ENCODE results near the gene MPPED2.
"Not testable (repeated sequence)": the region's sequence is repeated elsewhere in the genome, so short reads cannot be mapped to it uniquely, and the experiment has no call there.

Gene MPPED2

GRCh38 chr11:30573951-30574350 is 12.2 kb downstream of the MPPED2 start:
- no peak for DNase-seq

DNA sequence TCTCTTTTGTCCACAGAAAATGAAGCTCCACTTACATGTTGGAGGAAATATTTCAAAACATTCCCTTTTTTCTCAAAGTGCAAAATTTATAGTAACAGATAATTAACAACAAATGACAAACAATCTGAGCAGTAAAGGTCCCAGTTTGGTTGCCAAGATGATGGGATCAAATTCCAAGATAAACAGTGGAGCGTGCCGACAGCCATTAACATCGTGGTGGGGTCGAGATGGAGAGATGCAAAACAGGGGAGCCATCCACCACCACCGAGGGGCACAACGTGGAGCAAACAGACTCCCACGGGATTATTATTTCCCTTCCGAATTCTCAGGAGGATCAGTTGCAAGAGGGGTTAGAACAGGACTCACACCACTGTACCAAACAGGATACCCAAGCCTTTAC is 17.2 kb downstream of the MPPED2 start:
- no peak for DNase-seq

- no peak for DNase-seq
Measured at GRCh38 chr11:30567644-30568043, 18.5 kb downstream of the MPPED2 start.

- DNase-seq: no peak
Measured at GRCh38 chr11:30567120-30567519, 19.0 kb downstream of the MPPED2 start.

GRCh38 chr11:30566482-30566881 is 19.7 kb downstream of the MPPED2 start:
- no peak for DNase-seq

- DNase-seq: no peak
Measured at GRCh38 chr11:30565027-30565426, 21.1 kb downstream of the MPPED2 start.

- DNase-seq: no peak
Measured at GRCh38 chr11:30561691-30562415, 24.3 kb downstream of the MPPED2 start.

DNA sequence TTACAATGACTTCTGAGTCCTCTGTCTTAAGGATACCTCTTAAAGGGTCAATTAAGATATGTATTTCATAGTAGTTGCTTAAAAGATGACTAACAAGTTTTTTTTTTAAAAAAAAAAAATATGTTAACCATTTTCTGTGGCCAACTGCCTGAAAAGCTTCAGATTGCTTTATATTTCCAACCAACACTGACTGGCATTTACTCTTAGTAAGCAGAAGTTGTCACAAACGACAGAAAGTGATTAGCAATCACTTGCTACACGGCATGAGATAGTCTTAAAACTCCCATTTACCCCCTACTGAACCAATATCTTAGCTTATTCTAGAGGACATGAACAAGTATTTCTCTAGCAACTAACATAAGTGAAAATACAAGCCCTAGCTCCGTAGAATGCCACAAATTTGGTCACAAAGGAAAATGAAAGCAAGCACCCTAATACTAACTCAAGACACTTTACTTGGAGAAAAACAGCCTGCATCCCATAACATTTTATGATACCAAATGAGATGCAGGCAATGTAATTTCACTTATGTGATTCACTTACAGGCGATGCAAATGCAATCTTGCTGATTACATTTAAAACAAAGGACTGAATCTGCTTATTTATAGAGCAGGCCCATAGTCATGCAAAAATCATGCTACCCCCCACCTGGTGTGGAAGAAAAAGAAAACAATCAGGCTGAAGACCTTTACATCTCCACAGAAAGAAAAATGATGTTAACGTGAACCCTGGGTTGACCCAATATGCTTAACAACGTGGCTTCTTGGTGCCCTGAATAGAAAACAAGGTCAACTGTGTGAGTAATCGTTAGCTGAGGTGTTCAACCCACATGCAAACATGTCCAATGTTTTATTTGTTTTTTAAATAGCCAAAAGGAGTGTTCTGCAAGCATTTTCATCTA is 25.7 kb downstream of the MPPED2 start:
- no peak for DNase-seq

DNA sequence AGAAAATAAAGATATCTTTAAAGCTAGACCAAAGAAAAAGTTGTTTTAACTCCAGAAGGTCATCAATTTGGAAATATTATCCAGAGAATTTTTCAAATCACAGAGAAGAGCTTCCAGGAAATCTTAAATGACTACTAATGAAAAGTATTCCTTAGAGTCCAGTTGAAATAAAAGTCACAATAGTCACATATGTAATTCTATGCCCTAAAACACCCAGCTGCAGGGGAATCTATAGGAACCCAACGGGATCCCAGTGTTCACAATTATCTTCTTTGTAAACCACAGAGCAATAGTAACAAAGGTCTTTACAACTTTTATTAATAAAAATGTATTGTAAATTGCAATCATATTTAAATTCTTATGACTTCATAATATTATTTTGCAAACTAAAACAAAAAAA is 27.1 kb downstream of the MPPED2 start:
- no peak for DNase-seq

DNA sequence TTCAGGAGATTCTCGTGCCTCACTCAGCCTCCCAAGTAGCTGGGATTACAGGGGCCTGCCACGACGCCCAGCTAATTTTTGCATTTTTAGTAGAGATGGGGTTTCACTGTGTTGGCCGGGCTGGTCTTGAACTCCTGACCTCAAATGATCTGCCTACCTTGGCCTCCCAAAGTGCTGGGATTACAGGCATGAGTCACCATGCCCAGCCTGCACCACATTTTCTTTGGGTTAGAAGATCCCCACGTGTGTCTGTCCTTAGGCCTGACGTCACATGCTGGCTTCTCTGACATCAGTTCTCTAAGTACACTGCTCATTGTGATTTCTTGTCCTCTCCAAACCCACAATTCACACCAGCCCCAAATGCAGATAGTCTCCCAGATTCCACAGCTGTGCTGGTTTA is 31.6 kb downstream of the MPPED2 start:
- DNase-seq: not testable (repeated sequence)

GRCh38 chr11:30553521-30554110 is 32.5 kb downstream of the MPPED2 start:
- DNase-seq: no peak

GRCh38 chr11:30552839-30553238 is 33.3 kb downstream of the MPPED2 start:
- DNase-seq: no peak

GRCh38 chr11:30550022-30550542 is 36.1 kb downstream of the MPPED2 start:
- no peak for DNase-seq

- no peak for DNase-seq
Measured at GRCh38 chr11:30549565-30549964, 36.6 kb downstream of the MPPED2 start.

DNA sequence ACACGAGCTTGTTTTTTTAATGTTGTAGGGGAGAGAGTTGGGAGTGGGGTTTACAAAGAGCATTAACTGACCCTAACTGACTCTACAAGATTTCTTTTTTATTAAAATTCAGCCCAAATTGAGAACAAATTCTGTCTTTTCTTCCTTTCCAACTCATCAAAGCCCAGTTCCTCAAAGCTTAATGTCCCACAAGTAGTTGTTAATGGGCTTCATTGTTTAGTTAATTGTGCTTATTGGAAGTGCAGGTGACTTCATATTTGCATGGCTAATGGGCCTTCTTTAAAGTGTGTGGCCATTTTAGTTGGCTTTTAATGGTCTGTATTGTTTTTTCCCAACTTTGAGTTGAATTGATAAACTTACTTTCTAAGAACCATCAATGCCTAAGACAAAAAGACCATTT is 39.8 kb downstream of the MPPED2 start:
- no peak for DNase-seq

GRCh38 chr11:30545507-30545906 is 40.6 kb downstream of the MPPED2 start:
- DNase-seq: no peak

GRCh38 chr11:30543066-30543465 is 43.1 kb downstream of the MPPED2 start:
- no peak for DNase-seq

GRCh38 chr11:30540781-30541180 is 45.4 kb downstream of the MPPED2 start:
- DNase-seq: no peak

DNA sequence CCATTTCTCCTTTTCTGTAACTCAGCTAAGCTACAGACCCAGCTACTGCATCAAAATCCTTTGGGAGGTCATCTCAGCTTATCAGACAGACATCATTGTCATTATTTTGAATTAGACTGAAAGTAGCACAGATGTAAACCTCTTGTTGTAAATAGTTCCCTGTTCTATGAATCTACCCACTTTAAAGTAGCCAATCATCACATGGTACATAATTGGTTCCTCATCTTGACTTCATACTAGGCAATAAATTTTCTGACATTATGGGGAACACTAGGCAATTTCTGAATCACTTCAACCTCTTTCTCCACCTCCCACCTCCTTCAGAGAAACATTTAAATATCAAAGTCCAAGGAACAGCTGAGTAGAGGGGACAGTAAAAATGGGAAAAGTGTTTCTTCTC is 47.9 kb downstream of the MPPED2 start:
- no peak for DNase-seq

GRCh38 chr11:30535818-30536217 is 50.3 kb downstream of the MPPED2 start:
- DNase-seq: no peak

DNA sequence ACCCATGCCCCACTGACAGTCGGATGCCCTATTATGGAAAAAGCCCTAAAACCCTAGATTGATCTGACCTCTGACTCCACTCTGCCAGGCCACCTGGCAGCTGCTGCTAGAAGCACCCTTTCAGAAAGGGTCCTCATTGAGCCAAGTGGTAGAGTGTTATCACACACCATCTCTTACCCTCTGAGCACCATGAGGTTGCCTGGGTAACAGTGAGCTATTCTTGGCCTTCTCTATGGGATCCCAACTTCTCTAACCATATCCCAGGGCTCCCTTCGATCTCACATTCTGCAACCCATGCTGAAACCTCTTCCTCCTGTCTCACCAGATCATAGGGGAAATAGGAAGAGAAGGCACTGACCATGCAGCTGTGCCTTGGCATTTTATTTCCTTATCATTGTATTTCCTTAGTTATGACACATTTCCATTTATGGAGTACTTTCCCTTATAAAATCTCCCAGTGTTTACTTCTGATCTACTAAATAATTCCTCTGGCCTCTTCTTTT is 52.7 kb downstream of the MPPED2 start:
- no peak for DNase-seq

DNA sequence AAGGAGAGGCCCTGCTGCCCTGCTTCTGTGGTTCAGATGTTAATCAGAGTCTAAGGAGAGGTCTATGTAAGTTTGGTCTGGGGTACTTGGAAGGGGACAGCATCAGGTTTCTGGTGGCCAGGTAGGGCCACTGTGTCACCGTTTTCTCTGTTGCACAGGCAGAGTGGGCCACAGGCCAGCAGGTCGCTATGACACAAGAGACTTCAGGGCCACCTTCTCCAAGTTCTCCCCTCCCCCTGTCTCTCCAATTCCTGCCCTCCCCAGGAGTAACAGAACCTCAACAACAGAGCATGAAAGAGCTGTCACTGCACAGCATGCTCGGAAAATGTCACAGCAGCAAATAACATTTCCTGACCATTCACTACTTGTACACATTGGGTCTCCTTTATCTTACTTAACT is 58.6 kb downstream of the MPPED2 start:
- DNase-seq: no peak

- DNase-seq: no peak
Measured at GRCh38 chr11:30526558-30526957, 59.6 kb downstream of the MPPED2 start.

Data from activated gamma-delta T cell treated with Interleukin-2 at 50 U/mL for 16 hours (primary cell).